ENCODE results near the gene ATP4B.

GRCh38 chr13:113645329-113645728 lies 12.7 kb downstream of the ATP4B start:
- TF ChIP-seq SPI1 (IDR thresholded peaks at IDR 0.05; ENCODE audit: borderline replicate concordance, low read depth) (no peak), POLR2AphosphoS5 (IDR thresholded peaks at IDR 0.05; ENCODE audit: low read depth) (no peak), CTCF (IDR thresholded peaks at IDR 0.05; ENCODE audit: insufficient read depth, low read length) (no peak), GABPA (IDR thresholded peaks at IDR 0.05; ENCODE audit: low read depth) (no peak)

All from HL-60 (cell line).